HT-29 (cell line): ENCODE data around the gene MAP7D1. TPM values are rescaled to one million over a fixed set of nuclear protein-coding genes. Genes with fewer than 3 reads are reported as not detected.

Experiments used
- DNase-seq: peaks from one replicate; pipeline ENCODE4 v3.0.0-alpha.2; 2015; ENCODE audit warnings: low spot score
- total RNA-seq: library from RNA; depleted of rRNA; stranded (reverse); fragments of >200 nt; shearing (Covaris generic); gene quantifications from 2 replicates; pipeline ENCODE4 v1.2.3, GENCODE V29; 2014

Gene MAP7D1
- total RNA-seq, 1 experiment from 2014 or later, result 76.6 TPM

- DNase-seq, result no peak
These were observed 29.0 kb upstream of the MAP7D1 start for GRCh38 chr1:36126797-36127500.

- no peak for DNase-seq
These were observed 27.6 kb upstream of the MAP7D1 start for GRCh38 chr1:36128126-36128904.

GRCh38 chr1:36128905-36129206 is 27.1 kb upstream of the MAP7D1 start:
- no peak for DNase-seq

- no peak for DNase-seq
These were observed 23.9 kb upstream of the MAP7D1 start for GRCh38 chr1:36132029-36132428.

GRCh38 chr1:36133484-36133883 is 22.5 kb upstream of the MAP7D1 start:
- peak; percentile 89 for DNase-seq

- no peak for DNase-seq
These were observed 21.9 kb upstream of the MAP7D1 start for GRCh38 chr1:36134031-36134430.

- DNase-seq, result peak; percentile 59
These were observed 21.2 kb upstream of the MAP7D1 start for GRCh38 chr1:36134505-36135329.

GRCh38 chr1:36135330-36135667 is 20.7 kb upstream of the MAP7D1 start:
- DNase-seq, result no peak

GRCh38 chr1:36135796-36136195 is 20.2 kb upstream of the MAP7D1 start:
- no peak for DNase-seq

GRCh38 chr1:36136535-36136934 is 19.4 kb upstream of the MAP7D1 start:
- no peak for DNase-seq

- no peak for DNase-seq
These were observed 18.7 kb upstream of the MAP7D1 start for GRCh38 chr1:36137226-36137625.

GRCh38 chr1:36137776-36138175 is 18.2 kb upstream of the MAP7D1 start:
- DNase-seq, result no peak

- DNase-seq, result no peak
These were observed 16.4 kb upstream of the MAP7D1 start for GRCh38 chr1:36139521-36139920.

- no peak for DNase-seq
These were observed 13.8 kb upstream of the MAP7D1 start for GRCh38 chr1:36142121-36142520.

GRCh38 chr1:36143424-36143823 is 12.5 kb upstream of the MAP7D1 start:
- DNase-seq, result no peak

- no peak for DNase-seq
These were observed 11.5 kb upstream of the MAP7D1 start for GRCh38 chr1:36144413-36144812.

GRCh38 chr1:36148821-36149236 is 7.1 kb upstream of the MAP7D1 start:
- peak; percentile 12 for DNase-seq

GRCh38 chr1:36149237-36149972 is 6.6 kb upstream of the MAP7D1 start, which contains the start of gene TRAPPC3:
TRAPPC3 (minus strand) TSS chr1:36149486; CDS start chr1:36149378, 108 bp downstream.
- peak; percentile 100 for DNase-seq

- DNase-seq, result no peak
These were observed 6.0 kb upstream of the MAP7D1 start for GRCh38 chr1:36149973-36150295.

- peak; percentile 95 for DNase-seq
These were observed 5.4 kb upstream of the MAP7D1 start for GRCh38 chr1:36150296-36151133.
